ENCODE measurements around the gene ZMYND15. TPM values are rescaled to one million over a fixed set of nuclear protein-coding genes. Genes with fewer than 3 reads are reported as not detected.

The ZMYND15 gene
- total RNA-seq, 1 donor from 2014 or later, result 3.3 TPM

Other genes with a start within 250 kb of the ZMYND15 start
- gene SPNS2, start 241.0 kb upstream of the ZMYND15 start, total RNA-seq, result 31.6 TPM
- gene MYBBP1A, start 184.4 kb upstream of the ZMYND15 start, total RNA-seq, result 45.1 TPM
- not detected for gene GGT6, start 179.3 kb upstream of the ZMYND15 start, total RNA-seq
- gene SMTNL2, start 155.3 kb upstream of the ZMYND15 start, total RNA-seq, result 1.6 TPM
- gene ALOX15, start 98.2 kb upstream of the ZMYND15 start, total RNA-seq, result 0.45 TPM
- gene PELP1, start 35.7 kb upstream of the ZMYND15 start, total RNA-seq, result 40.9 TPM
- 107 TPM for gene ARRB2, start 29.2 kb upstream of the ZMYND15 start, total RNA-seq
- 14.3 TPM for gene MED11, start 8.4 kb upstream of the ZMYND15 start, total RNA-seq
- gene CXCL16, start 95 bp downstream of the ZMYND15 start, total RNA-seq, result 30.3 TPM
- not detected for gene TM4SF5, start 32.1 kb downstream of the ZMYND15 start, total RNA-seq
- gene VMO1, start 46.5 kb downstream of the ZMYND15 start, total RNA-seq, result 5.4 TPM
- not detected for gene GLTPD2, start 49.1 kb downstream of the ZMYND15 start, total RNA-seq
- 70.7 TPM for gene PSMB6, start 56.3 kb downstream of the ZMYND15 start, total RNA-seq
- 47.0 TPM for gene PLD2, start 67.3 kb downstream of the ZMYND15 start, total RNA-seq
- gene MINK1, start 93.5 kb downstream of the ZMYND15 start, total RNA-seq, result 95.0 TPM
- 2.4 TPM for gene C17orf107, start 159.7 kb downstream of the ZMYND15 start, total RNA-seq
- gene CHRNE, start 163.3 kb downstream of the ZMYND15 start, total RNA-seq, result 2.3 TPM
- gene GP1BA, start 192.4 kb downstream of the ZMYND15 start, total RNA-seq, result not detected
- gene SLC25A11, start 200.2 kb downstream of the ZMYND15 start, total RNA-seq, result 28.3 TPM
- gene RNF167, start 200.4 kb downstream of the ZMYND15 start, total RNA-seq, result 76.5 TPM
- 234 TPM for gene PFN1, start 208.7 kb downstream of the ZMYND15 start, total RNA-seq
- gene ENO3, start 211.3 kb downstream of the ZMYND15 start, total RNA-seq, result 5.1 TPM
- gene SPAG7, start 228.0 kb downstream of the ZMYND15 start, total RNA-seq, result 50.8 TPM
- 62.9 TPM for gene CAMTA2, start 247.8 kb downstream of the ZMYND15 start, total RNA-seq

Data from sciatic nerve (tissue), 1 donor.